OCI-LY1 (cell line): Measurements from ENCODE around the gene EPHA4.

Experiments used
- H2AFZ ChIP-seq: fragments of 200-600 bp; sonication (generic), shearing (Covaris generic); 2 replicates; pipeline ENCODE4 v1.6.0; 2014; ENCODE audit warnings: antibody characterized with exemption, mild to moderate bottlenecking, low read length
- H3F3A ChIP-seq: fragments of 200-600 bp; sonication (generic), shearing (Covaris generic); 2 replicates; pipeline ENCODE4 v1.6.0; 2014; ENCODE audit warnings: mild to moderate bottlenecking, antibody characterized with exemption, low read length, moderate library complexity; ENCODE audit not compliant: insufficient read depth
- H3K27ac ChIP-seq: fragments of 200-600 bp; sonication (generic); 2 replicates; pipeline ENCODE4 v1.5.1; 2014; ENCODE audit warnings: low read length, mixed run types, mild to moderate bottlenecking, low read depth; ENCODE audit not compliant: poor library complexity, severe bottlenecking
- H3K27me3 ChIP-seq: fragments of 200-600 bp; sonication (generic); 2 replicates; pipeline ENCODE4 v1.6.0; 2014; ENCODE audit warnings: antibody characterized with exemption, mild to moderate bottlenecking, low read length, moderate library complexity; ENCODE audit not compliant: insufficient read depth
- H3K36me3 ChIP-seq: fragments of 200-600 bp; sonication (generic); 2 replicates; pipeline ENCODE4 v1.6.1; 2014; ENCODE audit warnings: mild to moderate bottlenecking, antibody characterized with exemption, low read length, moderate library complexity, mixed read lengths; ENCODE audit not compliant: insufficient read depth
- H3K4me1 ChIP-seq: fragments of 200-600 bp; sonication (generic); 2 replicates; pipeline ENCODE4 v1.5.1; 2014; ENCODE audit warnings: mild to moderate bottlenecking, low read length, moderate library complexity; ENCODE audit not compliant: insufficient read depth, severe bottlenecking
- H3K4me2 ChIP-seq: fragments of 200-600 bp; sonication (generic), shearing (Covaris generic); 2 replicates; pipeline ENCODE4 v1.6.1; 2014; ENCODE audit warnings: low read length
- H3K4me3 ChIP-seq: fragments of 200-600 bp; sonication (generic); 2 replicates; pipeline ENCODE4 v1.5.1; 2014; ENCODE audit warnings: low read length, low read depth, mild to moderate bottlenecking, mixed read lengths; ENCODE audit not compliant: poor library complexity, severe bottlenecking
- H3K79me2 ChIP-seq: fragments of 200-600 bp; shearing (Covaris generic); 2 replicates; pipeline ENCODE4 v1.6.1; 2016; ENCODE audit warnings: mixed run types, low read length, mixed read lengths; ENCODE audit not compliant: insufficient read depth
- H3K9ac ChIP-seq: fragments of 200-600 bp; sonication (generic), shearing (Covaris generic); 2 replicates; pipeline ENCODE4 v1.6.1; 2014; ENCODE audit warnings: mild to moderate bottlenecking, low read length, mixed read lengths
- H3K9me2 ChIP-seq: fragments of 200-600 bp; sonication (generic), shearing (Covaris generic); 2 replicates; pipeline ENCODE4 v1.6.1; 2014; ENCODE audit warnings: low read depth, mild to moderate bottlenecking, low read length, mixed read lengths
- H3K9me3 ChIP-seq: fragments of 200-600 bp; shearing (Covaris generic); 2 replicates; pipeline ENCODE4 v1.6.1; 2014; ENCODE audit warnings: low read length, mixed read lengths
- H4K20me1 ChIP-seq: fragments of 200-600 bp; sonication (generic), shearing (Covaris generic); 2 replicates; pipeline ENCODE4 v1.6.0; 2016; ENCODE audit warnings: mild to moderate bottlenecking, low read length; ENCODE audit not compliant: insufficient read depth
- EZH2 ChIP-seq: fragments of 200-600 bp; sonication (generic), shearing (Covaris generic); IDR thresholded peaks from 2 replicates; pipeline ENCODE4 v1.8.0; 2017; ENCODE audit warnings: borderline replicate concordance, mixed run types, mild to moderate bottlenecking, antibody characterized with exemption, low read length, moderate library complexity, mixed read lengths
- TF ChIP-seq, protein P1 (sequence below): fragments of 200-600 bp; sonication (generic), shearing (Covaris generic); IDR thresholded peaks from 2 replicates; pipeline ENCODE4 v1.5.1; 2017; ENCODE audit warnings: mild to moderate bottlenecking, antibody characterized with exemption, low read length, moderate library complexity, mixed read lengths

The EPHA4 gene

DNA sequence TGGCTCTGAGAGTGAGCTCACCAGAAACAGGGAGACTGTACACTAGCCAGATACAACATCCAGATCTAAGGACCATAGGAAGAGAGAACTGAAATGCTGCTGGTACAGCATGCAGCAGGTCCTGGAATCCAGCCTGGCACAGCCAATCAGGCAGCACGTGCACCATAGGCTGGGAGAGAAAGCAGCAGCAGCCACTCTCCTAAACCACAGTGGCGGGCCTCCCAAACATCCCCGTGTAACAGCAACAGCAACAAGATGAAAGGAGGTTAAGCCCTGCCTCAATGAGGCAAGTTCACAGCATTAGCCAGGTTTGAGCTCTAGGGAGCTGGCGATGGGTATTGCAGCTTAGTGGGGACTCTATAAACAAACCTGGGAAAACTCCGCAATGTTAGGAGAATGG is 192.0 kb downstream of the EPHA4 start:
- no peaks in the 10 kb centered on the region for H3K36me3 ChIP-seq
- no peaks in the 10 kb centered on the region for H3F3A ChIP-seq
- H3K27ac ChIP-seq, result no peak overlapping the region
- TF ChIP-seq EZH2, result no peak
- TF ChIP-seq, protein P1, sequence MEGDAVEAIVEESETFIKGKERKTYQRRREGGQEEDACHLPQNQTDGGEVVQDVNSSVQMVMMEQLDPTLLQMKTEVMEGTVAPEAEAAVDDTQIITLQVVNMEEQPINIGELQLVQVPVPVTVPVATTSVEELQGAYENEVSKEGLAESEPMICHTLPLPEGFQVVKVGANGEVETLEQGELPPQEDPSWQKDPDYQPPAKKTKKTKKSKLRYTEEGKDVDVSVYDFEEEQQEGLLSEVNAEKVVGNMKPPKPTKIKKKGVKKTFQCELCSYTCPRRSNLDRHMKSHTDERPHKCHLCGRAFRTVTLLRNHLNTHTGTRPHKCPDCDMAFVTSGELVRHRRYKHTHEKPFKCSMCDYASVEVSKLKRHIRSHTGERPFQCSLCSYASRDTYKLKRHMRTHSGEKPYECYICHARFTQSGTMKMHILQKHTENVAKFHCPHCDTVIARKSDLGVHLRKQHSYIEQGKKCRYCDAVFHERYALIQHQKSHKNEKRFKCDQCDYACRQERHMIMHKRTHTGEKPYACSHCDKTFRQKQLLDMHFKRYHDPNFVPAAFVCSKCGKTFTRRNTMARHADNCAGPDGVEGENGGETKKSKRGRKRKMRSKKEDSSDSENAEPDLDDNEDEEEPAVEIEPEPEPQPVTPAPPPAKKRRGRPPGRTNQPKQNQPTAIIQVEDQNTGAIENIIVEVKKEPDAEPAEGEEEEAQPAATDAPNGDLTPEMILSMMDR, result no peak
- H3K4me3 ChIP-seq, result no peak overlapping the region
- no peaks in the 10 kb centered on the region for H3K9me2 ChIP-seq
- no peaks in the 10 kb centered on the region for H4K20me1 ChIP-seq
- H3K4me2 ChIP-seq, result no peak overlapping the region
- H3K79me2 ChIP-seq, result no peaks in the 10 kb centered on the region
- H3K9me3 ChIP-seq, result no peaks in the 10 kb centered on the region
- no peak overlapping the region for H2AFZ ChIP-seq
- H3K27me3 ChIP-seq, result no peaks in the 10 kb centered on the region
- H3K9ac ChIP-seq, result no peak overlapping the region
- no peaks in the 10 kb centered on the region for H3K4me1 ChIP-seq

DNA sequence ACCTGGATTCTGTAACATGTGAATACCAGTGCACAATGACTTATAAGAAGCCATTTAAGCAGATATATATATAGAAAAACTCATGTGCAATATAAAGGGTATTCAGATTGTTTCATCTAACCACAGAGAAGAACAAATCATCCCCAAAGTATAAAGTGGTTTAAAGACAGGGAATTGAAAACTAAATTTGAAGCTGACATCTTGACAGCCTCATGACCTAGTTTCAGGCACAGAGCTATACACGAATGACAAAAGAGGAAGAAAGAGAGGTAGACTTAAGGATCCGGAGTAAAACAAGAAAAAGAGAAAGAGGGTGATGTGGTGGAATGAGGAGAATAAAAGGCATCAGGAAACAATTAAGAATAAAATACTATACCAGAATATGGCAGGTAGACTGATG is 194.5 kb downstream of the EPHA4 start:
- Histone ChIP-seq H3K9ac (no peak overlapping the region), H4K20me1 (no peaks in the 10 kb centered on the region), H3K27me3 (no peaks in the 10 kb centered on the region), H2AFZ (no peak overlapping the region), H3K4me1 (no peaks in the 10 kb centered on the region), H3K9me2 (no peaks in the 10 kb centered on the region), H3K27ac (no peak overlapping the region), H3K79me2 (no peaks in the 10 kb centered on the region), H3K36me3 (no peaks in the 10 kb centered on the region), H3F3A (no peaks in the 10 kb centered on the region), H3K4me2 (no peak overlapping the region), H3K9me3 (no peaks in the 10 kb centered on the region), H3K4me3 (no peak overlapping the region)
- no peak for TF ChIP-seq EZH2
- TF ChIP-seq, protein P1, result no peak

DNA sequence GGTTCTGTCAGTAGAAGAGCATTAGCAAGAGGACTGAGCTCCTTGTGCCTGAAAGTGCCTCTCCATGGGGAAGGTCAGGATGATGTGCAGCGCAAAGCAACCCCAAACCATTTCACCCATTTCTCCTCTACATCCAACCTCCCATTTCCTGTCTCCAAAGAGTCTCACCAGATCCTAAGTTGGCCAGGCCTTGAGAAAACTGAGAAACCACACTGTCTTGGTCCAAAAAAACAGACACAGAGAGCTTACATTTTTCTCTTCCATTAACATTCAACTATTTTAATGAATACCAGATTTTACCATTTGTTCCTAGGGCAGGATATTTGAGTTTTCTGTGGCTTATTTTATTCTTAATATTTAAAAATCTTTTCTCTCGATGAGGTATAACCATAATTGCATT is 195.0 kb downstream of the EPHA4 start:
- Histone ChIP-seq H3K4me3 (no peak overlapping the region), H3K79me2 (no peaks in the 10 kb centered on the region), H3K9ac (no peak overlapping the region), H3K9me2 (no peaks in the 10 kb centered on the region), H3K4me2 (no peak overlapping the region), H3K36me3 (no peaks in the 10 kb centered on the region), H3K9me3 (no peaks in the 10 kb centered on the region), H3K27me3 (no peaks in the 10 kb centered on the region), H2AFZ (no peak overlapping the region), H3K4me1 (no peaks in the 10 kb centered on the region), H3K27ac (no peak overlapping the region), H3F3A (no peaks in the 10 kb centered on the region), H4K20me1 (no peaks in the 10 kb centered on the region)
- TF ChIP-seq, protein P1, result no peak
- TF ChIP-seq EZH2, result no peak
